Cardiac fibroblast (primary cell): ENCODE results near the gene CHMP1A.

ENCODE experiments used
- DNase-seq, 2 donors: peaks; one replicate each; pipeline versions ENCODE4 v3.0.0 to v3.0.0-alpha.2; 2010; ENCODE audit warnings: low read depth in 2 of 2
- H3K4me3 ChIP-seq, 2 donors: replicated peaks in 1 of 2; 1 replicate in 1 of 2; 2 replicates in 1 of 2; pipeline ENCODE4 v1.5.1; 2011; ENCODE audit warnings: low read depth in 2 of 2, low read length in 2 of 2, mild to moderate bottlenecking in 2 of 2, moderate library complexity in 1 of 2
- TF ChIP-seq, protein P1 (sequence below): IDR thresholded peaks from one replicate; pipeline ENCODE4 v1.5.1; 2011; ENCODE audit warnings: low read depth, mild to moderate bottlenecking, low read length, inconsistent platforms

CHMP1A gene

DNA sequence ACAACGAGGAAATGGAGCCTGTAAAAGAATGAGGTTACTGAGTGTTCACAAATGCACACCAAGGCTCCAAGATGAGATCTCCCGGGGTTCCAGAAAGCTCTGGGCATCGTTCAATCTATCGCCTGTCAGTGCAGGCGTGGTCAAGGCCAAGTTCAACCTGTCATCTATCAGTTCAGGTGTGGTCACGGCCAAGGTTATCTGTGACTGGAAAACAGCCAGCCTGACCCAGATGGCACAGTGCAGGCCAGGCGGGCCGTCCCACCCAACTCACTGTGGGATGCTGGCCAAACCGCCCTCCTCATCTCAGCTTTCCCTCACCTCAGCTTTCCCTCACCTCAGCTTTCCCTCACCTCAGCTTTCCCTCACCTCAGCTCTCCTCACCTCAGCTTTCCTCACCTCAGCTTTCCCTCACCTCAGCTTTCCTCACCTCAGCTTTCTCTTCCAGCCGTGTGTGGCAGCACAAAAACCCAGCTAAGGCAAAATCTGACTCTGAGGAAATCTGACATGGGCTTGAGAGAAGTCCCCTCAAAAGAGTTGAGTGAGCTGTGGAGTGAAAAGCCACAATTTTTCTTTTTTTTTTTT, 2.4 kb downstream of the CHMP1A start:
- TF ChIP-seq, protein P1, sequence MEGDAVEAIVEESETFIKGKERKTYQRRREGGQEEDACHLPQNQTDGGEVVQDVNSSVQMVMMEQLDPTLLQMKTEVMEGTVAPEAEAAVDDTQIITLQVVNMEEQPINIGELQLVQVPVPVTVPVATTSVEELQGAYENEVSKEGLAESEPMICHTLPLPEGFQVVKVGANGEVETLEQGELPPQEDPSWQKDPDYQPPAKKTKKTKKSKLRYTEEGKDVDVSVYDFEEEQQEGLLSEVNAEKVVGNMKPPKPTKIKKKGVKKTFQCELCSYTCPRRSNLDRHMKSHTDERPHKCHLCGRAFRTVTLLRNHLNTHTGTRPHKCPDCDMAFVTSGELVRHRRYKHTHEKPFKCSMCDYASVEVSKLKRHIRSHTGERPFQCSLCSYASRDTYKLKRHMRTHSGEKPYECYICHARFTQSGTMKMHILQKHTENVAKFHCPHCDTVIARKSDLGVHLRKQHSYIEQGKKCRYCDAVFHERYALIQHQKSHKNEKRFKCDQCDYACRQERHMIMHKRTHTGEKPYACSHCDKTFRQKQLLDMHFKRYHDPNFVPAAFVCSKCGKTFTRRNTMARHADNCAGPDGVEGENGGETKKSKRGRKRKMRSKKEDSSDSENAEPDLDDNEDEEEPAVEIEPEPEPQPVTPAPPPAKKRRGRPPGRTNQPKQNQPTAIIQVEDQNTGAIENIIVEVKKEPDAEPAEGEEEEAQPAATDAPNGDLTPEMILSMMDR: no peak
- no peak for DNase-seq
- H3K4me3 ChIP-seq: no peak overlapping the region

DNA sequence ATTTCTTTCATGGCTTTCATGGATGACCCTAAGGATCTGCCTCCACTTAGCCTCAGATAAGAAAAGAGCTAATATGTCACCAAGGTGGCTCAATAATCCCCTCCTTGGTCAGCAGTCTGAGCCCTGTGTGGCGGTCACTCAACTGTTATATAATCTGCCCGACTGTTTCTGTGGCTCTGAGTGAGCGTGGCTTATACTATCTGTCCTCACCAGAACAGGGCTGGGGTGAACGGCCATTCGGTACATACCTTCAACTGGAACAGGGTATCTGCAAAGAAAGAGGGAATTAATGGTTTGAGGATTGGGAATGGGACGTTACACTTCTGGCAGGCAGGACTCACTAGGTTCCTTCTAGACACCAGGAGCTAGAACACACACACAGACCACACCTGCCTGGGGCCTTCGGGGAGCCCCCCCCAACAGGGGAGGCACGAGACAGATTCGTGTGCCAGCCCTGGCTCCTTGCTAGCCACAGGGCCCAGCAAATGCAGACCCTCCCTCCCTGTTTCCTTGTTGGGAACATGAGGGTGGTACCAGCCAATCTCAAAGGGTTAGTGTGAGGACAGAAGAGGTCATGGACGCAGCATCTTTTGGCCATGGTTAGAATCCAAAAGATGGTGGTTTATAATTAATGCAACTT, 3.7 kb downstream of the CHMP1A start:
- TF ChIP-seq, protein P1: no peak

DNA sequence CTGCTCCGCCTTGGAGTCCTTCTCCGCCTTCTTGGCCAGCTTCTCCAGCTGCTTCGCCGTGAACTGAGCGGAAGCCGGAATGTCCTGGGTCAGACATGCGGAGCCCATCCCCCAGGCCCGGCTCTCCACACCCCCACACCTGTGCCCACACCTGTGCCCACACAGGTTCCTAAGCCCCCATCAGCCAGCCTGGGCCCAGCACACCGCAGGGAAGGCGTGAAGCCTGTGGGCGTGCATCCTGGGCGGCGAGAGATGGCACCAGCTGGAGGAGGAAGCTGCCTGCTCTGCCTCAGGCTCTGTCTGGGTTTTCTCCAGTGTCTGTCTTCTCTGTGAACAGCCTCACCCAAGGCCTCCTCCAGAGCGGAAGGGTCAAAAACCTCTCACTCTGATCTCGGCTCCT, 5.9 kb downstream of the CHMP1A start:
- no peak for DNase-seq
- H3K4me3 ChIP-seq: no peak overlapping the region
- TF ChIP-seq, protein P1: no peak

More for the DNA sequence above, 3.7 kb downstream of the CHMP1A start:
- no peak overlapping the region for H3K4me3 ChIP-seq
- DNase-seq: no peak

DNA sequence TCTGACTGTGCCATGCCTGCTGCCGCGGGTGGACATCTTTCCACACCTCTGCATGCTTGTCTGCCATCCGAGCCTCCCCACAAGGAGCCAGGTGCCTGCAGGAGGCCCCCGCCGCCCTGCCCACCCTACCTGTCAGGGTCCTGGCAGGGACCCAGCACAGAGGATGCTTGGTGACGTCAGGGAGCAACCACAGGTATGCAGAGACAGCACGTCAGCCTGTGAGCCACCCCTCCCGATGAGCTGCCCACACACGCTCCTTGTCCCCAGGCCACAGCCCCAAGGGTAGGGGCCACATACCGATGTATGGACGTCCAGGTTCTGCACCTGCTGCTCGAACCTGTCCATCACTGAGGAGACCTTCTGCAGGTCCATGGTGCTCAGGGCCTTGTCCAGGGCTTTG, 10.6 kb downstream of the CHMP1A start:
- no peak for DNase-seq

DNA sequence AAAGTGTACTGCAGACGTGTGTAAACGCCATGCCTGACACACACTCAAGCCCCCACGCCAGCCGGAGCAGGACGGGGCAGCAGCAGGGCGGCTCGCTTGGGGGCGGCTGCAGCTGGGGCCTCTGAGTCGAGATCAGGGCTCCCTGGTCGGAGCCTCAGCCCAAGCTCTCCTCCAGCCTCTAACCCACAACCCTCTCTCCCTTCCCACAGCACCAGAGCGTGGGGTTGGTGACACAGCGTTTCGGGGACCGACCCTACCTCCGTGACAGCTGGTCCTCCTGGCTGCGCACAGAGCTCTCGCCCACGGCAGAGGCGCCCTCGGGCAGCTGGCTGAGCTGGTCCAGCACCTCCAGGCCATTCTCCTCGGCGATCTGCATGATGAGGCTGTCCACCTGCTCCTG, 11.2 kb downstream of the CHMP1A start:
- no peak overlapping the region for H3K4me3 ChIP-seq
- TF ChIP-seq, protein P1: no peak
- no peak for DNase-seq

More for the DNA sequence above, 10.6 kb downstream of the CHMP1A start:
- H3K4me3 ChIP-seq: no peak overlapping the region
- TF ChIP-seq, protein P1: no peak

DNA sequence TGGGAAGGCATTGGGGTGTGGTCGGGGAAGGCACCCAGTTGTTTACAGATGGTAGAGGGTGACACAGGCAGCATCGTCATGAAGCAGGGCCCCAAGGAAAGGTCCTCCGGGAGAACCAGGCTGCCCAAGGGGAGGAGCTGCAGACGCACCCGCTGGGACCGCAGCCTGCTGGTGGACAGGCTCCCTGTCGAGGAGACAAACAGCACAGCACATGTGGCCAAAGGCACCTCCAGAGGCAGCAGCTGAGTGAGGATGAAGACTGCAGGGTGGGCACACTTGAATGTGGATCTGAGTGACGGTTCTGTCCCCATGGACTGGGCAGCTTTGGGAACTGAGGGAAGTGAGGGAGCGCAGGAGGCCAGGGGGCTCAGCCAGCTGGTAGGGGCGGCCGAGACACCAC, 12.4 kb downstream of the CHMP1A start:
- no peak for DNase-seq
- H3K4me3 ChIP-seq: no peak overlapping the region
- TF ChIP-seq, protein P1: no peak
